GM18526 (cell line): ENCODE measurements around the gene SMIM26.

Experiments used
- POLR2A ChIP-seq: IDR thresholded peaks from 3 replicates; pipeline ENCODE4 v1.6.1; 2011; ENCODE audit not compliant: insufficient read length; ENCODE audit errors: extremely low read depth

The SMIM26 gene

DNA sequence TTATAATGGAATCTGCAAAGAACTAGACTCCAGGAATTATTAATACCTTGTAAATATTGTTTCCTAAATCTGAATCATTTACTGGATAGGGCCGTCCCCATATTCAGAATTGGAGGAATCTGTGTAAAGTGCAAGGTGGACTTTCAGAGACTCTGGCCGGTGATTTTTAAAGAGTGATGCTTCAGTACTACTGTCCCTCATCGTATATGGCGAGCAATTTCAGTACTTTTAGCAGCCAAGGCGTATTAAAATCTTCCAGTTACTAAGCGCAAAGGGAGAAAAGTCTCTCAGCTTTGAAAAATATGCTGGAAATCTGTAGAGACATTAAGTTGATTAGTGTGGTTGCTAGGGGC is 483 bp downstream of the SMIM26 start:
- no peak for TF ChIP-seq POLR2A

DNA sequence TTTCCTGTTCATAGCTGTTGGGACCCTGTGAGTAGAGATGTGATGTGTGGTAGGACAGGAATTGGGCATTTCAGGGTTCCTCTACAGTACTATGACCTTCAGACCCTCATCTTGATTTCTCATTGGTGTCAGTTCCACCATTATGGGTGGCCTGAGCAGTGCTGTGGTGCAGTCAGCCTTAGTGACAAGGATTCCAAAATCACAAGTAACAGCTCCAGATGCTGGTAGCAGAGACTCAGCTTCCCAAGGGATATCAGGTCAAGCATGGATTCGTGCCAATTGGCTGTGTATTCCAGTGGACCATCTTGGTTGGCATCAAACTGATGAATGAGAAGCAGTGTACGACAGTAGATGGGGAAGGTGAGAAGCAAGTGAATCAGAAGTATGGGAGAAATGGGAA is 3.8 kb downstream of the SMIM26 start:
- TF ChIP-seq POLR2A: no peak

DNA sequence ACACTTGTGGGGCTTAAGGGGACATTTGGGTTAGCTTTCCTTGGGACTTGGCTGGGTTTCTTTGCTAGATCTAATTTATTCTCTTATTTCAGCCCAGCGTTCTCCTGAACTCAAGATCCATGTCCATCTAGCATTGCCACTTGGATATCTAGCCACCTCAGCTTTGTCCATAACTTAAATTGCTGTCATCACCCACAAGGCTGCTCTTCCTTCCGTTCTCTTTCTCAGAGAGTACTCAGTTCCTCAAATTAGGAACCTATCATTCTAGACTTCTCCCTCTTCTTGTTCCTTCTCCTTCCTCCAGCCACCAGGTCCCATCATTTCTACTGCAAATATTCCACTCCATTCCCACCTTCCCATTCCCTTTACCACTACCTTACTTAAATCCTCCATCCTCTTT is 4.3 kb downstream of the SMIM26 start:
- TF ChIP-seq POLR2A: no peak

DNA sequence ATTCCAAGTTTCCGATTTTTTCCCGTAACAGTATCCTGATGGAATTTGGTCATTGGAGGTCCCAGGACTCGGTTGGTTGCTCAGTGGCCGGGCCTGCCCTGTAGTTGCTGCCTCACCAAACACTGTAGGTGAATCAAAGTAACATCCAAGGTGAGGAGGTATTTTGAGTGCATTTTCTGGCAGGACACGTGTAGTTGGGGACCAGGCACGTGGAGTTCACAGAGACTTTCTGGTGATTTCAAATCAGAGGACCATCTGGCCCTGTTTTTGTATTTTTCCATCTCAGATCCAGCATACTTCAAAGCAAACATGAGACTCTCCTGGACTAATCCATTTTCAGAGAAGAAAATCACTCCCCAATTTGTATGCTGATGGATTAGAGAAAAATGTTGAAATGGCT is 10.7 kb downstream of the SMIM26 start:
- TF ChIP-seq POLR2A: no peak

DNA sequence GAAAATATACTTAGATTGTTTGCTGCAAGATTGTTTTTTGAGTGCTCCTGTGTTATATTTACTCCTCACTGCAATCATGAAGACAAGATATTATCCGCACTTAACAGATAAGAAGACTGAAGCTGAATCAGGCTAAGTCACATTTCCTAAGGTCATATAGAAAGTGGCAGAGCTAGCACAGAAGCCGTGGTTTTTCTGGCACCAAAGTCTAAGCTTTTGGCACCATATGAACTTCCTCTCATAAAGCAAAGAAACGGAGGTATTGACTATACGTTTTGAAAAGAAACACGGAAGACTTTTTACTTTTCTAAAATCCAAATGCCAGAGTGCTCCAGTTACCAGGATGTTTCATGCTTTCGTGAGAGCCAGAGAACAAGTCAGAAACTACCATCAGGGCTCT is 11.3 kb downstream of the SMIM26 start:
- no peak for TF ChIP-seq POLR2A

DNA sequence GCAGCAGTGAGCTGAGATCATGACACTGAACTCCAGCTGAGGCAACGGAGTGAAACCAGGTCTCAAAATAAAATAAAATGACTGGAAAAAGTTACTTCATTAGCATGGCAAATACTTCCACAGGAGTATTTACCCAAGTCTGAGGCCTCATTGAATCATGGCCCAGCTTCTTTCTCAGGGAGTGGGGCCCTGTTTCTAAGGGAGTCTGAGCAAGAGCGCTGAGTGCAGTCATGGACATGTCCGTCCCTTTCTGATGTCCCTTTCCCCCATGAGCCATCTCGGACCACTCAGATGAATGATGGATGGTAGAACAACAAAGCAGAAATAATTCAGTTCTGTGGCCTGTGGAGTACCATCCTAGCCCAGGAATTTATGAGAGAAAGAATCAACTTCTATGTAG is 12.8 kb downstream of the SMIM26 start:
- no peak for TF ChIP-seq POLR2A

DNA sequence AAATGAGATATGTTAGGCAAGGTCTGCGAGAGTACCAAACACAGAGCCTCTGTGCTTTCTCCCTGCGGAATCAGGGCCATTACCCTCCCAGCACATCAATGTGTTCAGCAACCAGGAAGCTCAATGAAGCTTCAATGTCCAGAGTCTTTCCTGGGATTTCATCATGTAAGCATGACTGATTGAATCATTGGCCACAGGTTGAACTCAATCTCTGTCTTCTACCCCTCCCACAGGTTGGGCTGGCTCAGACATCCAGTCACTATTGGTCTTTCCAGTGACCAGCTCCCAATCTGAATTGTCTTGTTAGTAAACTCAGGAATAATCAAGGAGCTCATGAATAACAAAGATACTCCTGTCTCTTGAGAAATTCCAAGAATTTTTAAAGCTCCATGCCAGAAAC is 17.9 kb downstream of the SMIM26 start:
- no peak for TF ChIP-seq POLR2A

DNA sequence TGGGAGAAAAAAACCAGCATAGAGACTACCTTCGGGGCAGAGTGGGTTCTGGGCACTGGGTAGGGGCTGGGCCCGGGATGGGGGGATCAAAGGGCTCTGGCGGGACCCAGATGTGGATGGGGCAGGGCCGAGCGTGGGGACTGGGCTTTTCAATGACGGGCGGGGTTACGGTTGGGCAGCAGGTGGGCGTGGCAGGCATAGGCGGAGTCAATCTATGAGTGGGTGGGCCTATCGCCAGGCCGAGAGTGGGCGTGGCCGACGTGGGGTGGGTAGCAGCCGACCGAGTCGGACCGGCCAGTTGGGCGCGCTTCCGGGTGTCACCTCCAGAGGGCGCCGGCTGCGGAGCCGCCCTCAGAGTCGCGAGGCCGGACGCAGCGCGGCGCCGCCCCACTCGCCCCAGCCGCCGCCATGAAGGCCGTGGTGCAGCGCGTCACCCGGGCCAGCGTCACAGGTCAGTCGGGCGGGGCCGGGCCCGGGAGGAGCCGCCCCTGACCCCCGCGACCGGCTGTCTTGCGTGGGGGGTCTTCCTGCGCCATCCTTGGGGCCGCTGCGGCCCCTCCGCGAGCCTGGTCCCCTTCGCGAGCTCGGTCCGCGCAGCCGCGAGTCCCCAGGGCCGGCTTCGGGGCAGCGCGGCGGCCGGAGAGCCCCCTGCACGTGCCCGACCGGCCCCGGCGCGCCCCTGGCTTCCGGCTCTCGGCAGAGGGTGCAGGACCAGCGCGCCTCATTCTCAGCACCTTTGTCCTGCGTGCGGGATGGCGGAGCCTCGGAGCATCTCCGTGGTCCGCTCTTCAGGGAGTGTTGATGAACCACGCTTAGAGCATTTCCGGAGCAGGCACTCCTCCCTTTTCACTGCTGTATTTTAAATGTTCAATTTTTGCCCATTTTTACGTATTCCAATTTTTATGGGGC is 20.7 kb downstream of the SMIM26 start, which contains the start of gene DTD1:
DTD1 (plus strand) TSS at position 390 of the 909 bp plus-strand sequence; CDS start at position 409, 19 bp downstream.
- TF ChIP-seq POLR2A: peak; percentile 60

DNA sequence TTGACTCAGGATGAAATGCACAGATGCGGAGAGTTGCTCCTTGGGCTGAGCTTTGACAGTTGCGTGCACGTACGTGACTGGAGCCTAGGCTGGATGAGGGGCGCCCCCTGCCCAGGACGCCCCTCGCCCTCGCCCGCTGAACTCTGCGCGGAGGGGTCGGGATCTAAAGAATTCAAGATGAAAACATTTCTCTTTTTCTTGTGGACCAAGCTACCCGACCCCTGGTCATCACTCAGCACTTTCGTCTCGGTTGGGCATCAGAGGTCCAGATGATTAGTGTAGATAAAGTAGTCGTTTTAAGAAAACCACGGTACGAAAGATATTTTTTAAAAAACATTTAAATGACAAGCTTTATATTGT is 21.3 kb downstream of the SMIM26 start:
- no peak for TF ChIP-seq POLR2A

DNA sequence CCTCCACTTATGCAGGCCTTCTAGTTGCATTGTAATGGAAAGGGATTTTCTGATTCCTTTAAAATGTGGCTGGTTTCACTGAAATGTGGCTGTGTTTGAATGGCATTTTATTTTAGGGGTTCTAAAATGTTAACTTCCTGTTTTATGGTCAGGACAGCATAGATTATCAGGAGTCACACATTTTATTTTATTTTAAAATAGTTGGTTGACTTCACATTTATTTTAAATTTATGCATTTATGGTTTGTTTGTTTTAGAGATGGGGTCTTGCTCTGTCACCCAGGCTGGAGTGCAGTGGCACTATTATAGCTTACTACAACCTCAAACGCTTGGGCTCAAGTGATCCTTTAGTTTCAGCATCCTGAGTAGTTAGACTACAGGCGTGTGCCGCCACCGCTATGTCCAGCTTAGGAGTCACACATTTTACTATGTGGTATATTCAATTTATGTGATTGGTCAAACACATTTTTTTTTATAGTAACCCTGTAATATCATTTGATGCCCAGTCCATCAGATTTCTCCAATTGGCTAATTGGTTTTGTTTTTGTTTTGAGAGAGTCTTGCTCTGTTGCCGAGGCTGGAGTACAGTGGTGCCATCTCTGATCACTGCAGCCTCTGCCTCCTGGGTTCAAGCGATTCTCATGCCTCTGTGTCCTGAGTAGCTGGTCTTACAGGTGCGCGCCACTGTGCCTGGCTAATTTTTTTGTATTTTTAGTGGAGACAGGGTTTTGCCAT is 22.9 kb downstream of the SMIM26 start:
- no peak for TF ChIP-seq POLR2A

DNA sequence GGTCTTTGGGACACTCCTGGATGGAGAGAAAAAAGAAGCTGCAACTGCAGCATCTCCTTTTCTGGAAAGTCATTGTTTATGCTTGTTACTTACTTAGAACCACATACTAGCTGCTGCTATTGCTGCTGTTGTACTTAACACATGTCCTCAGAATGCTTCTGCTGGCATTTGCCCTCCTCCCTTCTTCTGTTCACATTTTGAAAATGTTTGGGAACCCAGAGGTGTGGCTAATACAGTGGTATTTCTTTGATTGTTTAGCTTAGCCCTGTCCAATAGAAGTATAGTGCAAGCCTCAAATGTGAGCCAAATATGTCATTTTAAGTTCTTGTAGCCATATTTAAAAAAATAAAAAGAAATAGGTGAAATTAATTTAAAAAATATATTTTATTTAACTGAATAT is 29.0 kb downstream of the SMIM26 start:
- no peak for TF ChIP-seq POLR2A

DNA sequence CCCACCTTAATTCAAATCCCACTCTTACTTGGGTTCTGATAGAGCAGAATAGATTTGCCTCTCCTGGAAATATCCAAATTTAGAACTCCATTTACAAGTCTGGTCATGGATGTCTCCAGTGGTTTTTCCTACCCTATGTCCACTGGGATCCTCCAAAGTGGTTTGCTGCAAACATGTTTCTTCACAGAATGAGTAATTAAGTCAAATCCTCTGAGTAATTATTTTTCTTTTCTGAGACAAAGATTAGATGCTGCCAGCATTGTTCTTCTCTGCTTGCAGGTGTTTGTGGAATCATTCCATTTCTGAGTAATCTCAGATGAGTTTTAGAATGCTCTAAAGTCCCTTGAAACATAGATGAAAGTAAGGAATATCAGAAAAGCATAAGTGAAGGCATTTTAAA is 42.5 kb downstream of the SMIM26 start:
- no peak for TF ChIP-seq POLR2A

DNA sequence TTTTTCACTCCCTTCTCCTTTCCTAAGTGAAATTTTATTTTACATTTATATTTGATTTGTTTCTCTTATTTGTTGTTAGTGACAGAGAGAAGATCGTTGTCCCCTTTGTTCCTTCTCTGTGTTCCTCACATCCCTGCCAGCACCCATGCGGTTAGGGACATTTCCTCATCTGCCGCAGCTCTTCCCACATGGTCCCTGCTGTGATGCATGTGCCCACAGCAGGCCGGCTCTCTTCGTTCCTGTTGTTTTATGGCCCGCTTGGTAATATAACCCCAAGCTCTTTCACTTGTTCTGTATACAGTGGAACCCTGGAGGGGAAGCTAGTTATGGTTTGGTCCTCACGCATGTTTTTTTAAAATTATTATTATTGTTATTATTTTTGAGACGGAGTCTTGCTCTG is 44.3 kb downstream of the SMIM26 start:
- no peak for TF ChIP-seq POLR2A

DNA sequence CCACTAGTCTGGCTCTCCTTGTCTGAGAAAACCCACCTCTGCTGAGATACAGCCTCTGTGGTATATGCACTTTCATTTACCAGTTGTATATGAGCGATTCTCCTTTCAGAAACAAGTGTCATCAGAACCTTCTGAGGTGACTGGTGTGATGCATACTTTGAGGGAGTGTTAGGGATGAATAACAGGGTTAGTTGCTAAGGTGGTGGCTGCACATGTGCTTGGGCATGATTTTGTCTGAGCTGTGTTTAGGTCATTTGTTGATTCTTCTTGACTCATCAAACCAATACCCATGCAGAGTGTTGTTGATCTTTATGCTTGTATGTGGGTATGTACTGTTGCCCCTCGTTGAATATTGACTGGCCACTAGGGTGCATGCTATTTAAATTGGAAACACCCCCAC is 46.3 kb downstream of the SMIM26 start:
- no peak for TF ChIP-seq POLR2A

DNA sequence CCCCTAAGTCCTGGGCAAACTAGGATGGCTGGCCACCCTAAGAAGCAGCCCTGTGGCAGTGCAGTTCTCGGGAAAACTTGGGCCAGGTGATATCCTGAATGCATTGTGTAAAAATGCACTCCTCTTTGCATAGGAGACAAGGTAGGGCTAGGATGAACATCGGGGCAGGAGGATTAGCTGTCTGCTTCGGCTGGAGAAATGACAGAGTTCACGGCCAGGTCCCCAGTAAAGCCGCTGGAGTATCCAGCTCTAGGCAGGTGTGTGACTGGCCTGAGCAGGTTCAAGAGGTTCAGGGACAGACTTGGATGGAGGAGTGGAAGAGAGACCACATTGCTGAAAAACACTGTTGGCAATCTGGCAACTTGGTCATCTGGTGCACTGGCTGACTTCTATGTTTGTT is 47.0 kb downstream of the SMIM26 start:
- TF ChIP-seq POLR2A: no peak

DNA sequence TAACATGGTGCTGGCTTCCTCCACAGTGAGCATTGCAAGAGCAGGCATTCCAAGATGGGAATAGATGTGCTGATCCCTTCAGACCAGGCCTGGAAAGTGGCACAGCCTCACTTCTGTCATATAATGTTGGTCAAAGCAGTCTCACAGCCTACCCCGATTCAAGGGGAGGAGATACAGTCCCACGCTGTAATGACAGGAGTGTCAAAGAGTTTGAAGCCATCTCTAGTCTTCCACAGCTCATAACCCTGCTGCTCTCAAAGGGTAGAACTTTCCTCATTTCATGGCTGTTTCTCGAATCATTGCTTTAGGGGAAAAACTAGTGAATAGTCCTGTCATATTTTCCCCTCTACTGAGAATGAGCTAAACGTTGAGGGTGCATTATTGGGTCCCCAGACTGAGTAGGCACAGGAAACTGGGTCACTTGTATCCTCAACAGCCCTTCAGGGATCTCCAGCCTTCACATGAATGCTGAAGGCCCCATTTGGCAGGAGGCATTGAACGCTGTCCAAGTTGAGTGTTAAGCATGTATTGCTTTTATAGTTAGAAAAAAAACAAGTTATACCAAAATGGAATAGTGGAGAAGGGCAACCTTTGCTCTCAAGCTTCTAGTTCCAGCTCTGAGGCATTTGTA is 47.9 kb downstream of the SMIM26 start:
- no peak for TF ChIP-seq POLR2A
